Progenitor cell of endocrine pancreas (in vitro differentiated cells): ENCODE measurements around the gene ETV6. TPM values are rescaled to one million over a fixed set of nuclear protein-coding genes. Genes with fewer than 3 reads are reported as not detected.

Source experiments
- DNase-seq: peaks from one replicate; pipeline ENCODE4 v3.0.0; 2021; ENCODE audit warnings: low spot score; ENCODE audit not compliant: unreplicated experiment
- H3K27ac Mint-ChIP-seq: 2 replicates; pipeline ENCODE4 v1.8.0; 2021; ENCODE audit warnings: mild to moderate bottlenecking, moderate library complexity, mixed read lengths
- H3K27me3 Mint-ChIP-seq: 2 replicates; pipeline ENCODE4 v1.8.0; 2021; ENCODE audit warnings: mixed read lengths
- H3K36me3 Mint-ChIP-seq: 2 replicates; pipeline ENCODE4 v1.8.0; 2022; ENCODE audit warnings: mixed read lengths; ENCODE audit not compliant: insufficient read depth
- H3K4me1 Mint-ChIP-seq: 2 replicates; pipeline ENCODE4 v1.8.0; 2021; ENCODE audit warnings: low read depth, mixed read lengths
- H3K4me3 Mint-ChIP-seq: 2 replicates; pipeline ENCODE4 v1.8.0; 2021; ENCODE audit warnings: low read depth, mild to moderate bottlenecking, moderate library complexity, mixed read lengths
- H3K9me3 Mint-ChIP-seq: 2 replicates; pipeline ENCODE4 v1.8.0; 2021; ENCODE audit warnings: low read depth, mixed read lengths
- CTCF ChIP-seq: fragments of 200-600 bp; sonication (generic); IDR thresholded peaks from one replicate; pipeline ENCODE4 v1.5.0; 2021; ENCODE audit warnings: antibody characterized with exemption, mild to moderate bottlenecking; ENCODE audit not compliant: unreplicated experiment
- total RNA-seq: library from RNA; stranded (reverse); gene quantifications from 2 replicates; pipeline ENCODE4 v1.2.1, GENCODE V29; 2021

ETV6 gene
- total RNA-seq, 1 donor from 2014 or later = 55.2 TPM

GRCh38 chr12:11709513-11709912 lies 60.0 kb downstream of the ETV6 start:
- Mint-ChIP-seq H3K4me3 (no peak overlapping the region), H3K27ac (no peak overlapping the region), H3K27me3 (no peaks in the 10 kb centered on the region), H3K4me1 (peaks cover 74% of the 10 kb centered on the region), H3K36me3 (peaks cover 5% of the 10 kb centered on the region), H3K9me3 (peaks cover 3% of the 10 kb centered on the region)
- no peak for DNase-seq
- no peak for TF ChIP-seq CTCF

- Mint-ChIP-seq H3K36me3 (peaks cover 12% of the 10 kb centered on the region), H3K27me3 (no peaks in the 10 kb centered on the region), H3K27ac (peak overlapping the region; percentile 8), H3K4me3 (no peak overlapping the region), H3K4me1 (peaks cover 69% of the 10 kb centered on the region), H3K9me3 (peaks cover 3% of the 10 kb centered on the region)
- DNase-seq = no peak
- TF ChIP-seq CTCF = no peak
Measured at GRCh38 chr12:11710431-11710830, 61.0 kb downstream of the ETV6 start.

- Mint-ChIP-seq H3K27me3 (no peaks in the 10 kb centered on the region), H3K27ac (peak overlapping the region; percentile 4), H3K4me1 (peaks cover 64% of the 10 kb centered on the region), H3K9me3 (peaks cover 3% of the 10 kb centered on the region), H3K4me3 (no peak overlapping the region), H3K36me3 (peaks cover 14% of the 10 kb centered on the region)
- no peak for TF ChIP-seq CTCF
- no peak for DNase-seq
Measured at GRCh38 chr12:11710906-11711305, 61.4 kb downstream of the ETV6 start.

GRCh38 chr12:11711651-11712327 lies 62.3 kb downstream of the ETV6 start:
- TF ChIP-seq CTCF = no peak
- Mint-ChIP-seq H3K4me3 (no peak overlapping the region), H3K27ac (no peak overlapping the region), H3K27me3 (no peaks in the 10 kb centered on the region), H3K4me1 (peaks cover 61% of the 10 kb centered on the region), H3K36me3 (peaks cover 18% of the 10 kb centered on the region), H3K9me3 (peaks cover 3% of the 10 kb centered on the region)
- no peak for DNase-seq

GRCh38 chr12:11712491-11712890 lies 63.0 kb downstream of the ETV6 start:
- peaks cover 18% of the 10 kb centered on the region for H3K36me3 Mint-ChIP-seq

More at GRCh38 chr12:11712491-11712890, 63.0 kb downstream of the ETV6 start:
- TF ChIP-seq CTCF = no peak
- no peak overlapping the region for H3K27ac Mint-ChIP-seq
- peaks cover 3% of the 10 kb centered on the region for H3K9me3 Mint-ChIP-seq
- H3K27me3 Mint-ChIP-seq = no peaks in the 10 kb centered on the region
- no peak for DNase-seq
- peaks cover 61% of the 10 kb centered on the region for H3K4me1 Mint-ChIP-seq
- H3K4me3 Mint-ChIP-seq = no peak overlapping the region
